HG03457 (cell line): ENCODE results near the gene FTO.
"Not testable (repeated sequence)": the region's sequence is repeated elsewhere in the genome, so short reads cannot be mapped to it uniquely, and the experiment has no call there.

Experiments used
- ATAC-seq: cut with Tn5 transposase; IDR thresholded peaks from one replicate; pipeline ENCODE4 v1.9.1; 2021; ENCODE audit warnings: moderate number of reproducible peaks; ENCODE audit not compliant: unreplicated experiment

FTO gene

GRCh38 chr16:53855056-53855455 is 151.1 kb downstream of the FTO start:
- ATAC-seq = no peak

- no peak for ATAC-seq
Measured at GRCh38 chr16:53855511-53855910, 151.6 kb downstream of the FTO start.

GRCh38 chr16:53859995-53860540 is 156.1 kb downstream of the FTO start:
- ATAC-seq = no peak

GRCh38 chr16:53863861-53864260 is 159.9 kb downstream of the FTO start:
- no peak for ATAC-seq

GRCh38 chr16:53864819-53865493 is 161.0 kb downstream of the FTO start:
- no peak for ATAC-seq

- ATAC-seq = no peak
Measured at GRCh38 chr16:53865494-53865863, 161.5 kb downstream of the FTO start.

GRCh38 chr16:53866520-53866919 is 162.6 kb downstream of the FTO start:
- no peak for ATAC-seq

GRCh38 chr16:53870831-53871230 is 166.9 kb downstream of the FTO start:
- no peak for ATAC-seq

GRCh38 chr16:53872248-53873221 is 168.6 kb downstream of the FTO start:
- ATAC-seq = no peak

GRCh38 chr16:53876811-53877210 is 172.9 kb downstream of the FTO start:
- no peak for ATAC-seq

- ATAC-seq = no peak
Measured at GRCh38 chr16:53878216-53878615, 174.3 kb downstream of the FTO start.

- no peak for ATAC-seq
Measured at GRCh38 chr16:53881371-53881770, 177.4 kb downstream of the FTO start.

GRCh38 chr16:53882310-53882709 is 178.4 kb downstream of the FTO start:
- ATAC-seq = no peak

GRCh38 chr16:53884748-53885147 is 180.8 kb downstream of the FTO start:
- ATAC-seq = no peak

- no peak for ATAC-seq
Measured at GRCh38 chr16:53886482-53887378, 182.8 kb downstream of the FTO start.

GRCh38 chr16:53888222-53888621 is 184.3 kb downstream of the FTO start:
- no peak for ATAC-seq

GRCh38 chr16:53890877-53891276 is 186.9 kb downstream of the FTO start:
- ATAC-seq = not testable (repeated sequence)

- no peak for ATAC-seq
Measured at GRCh38 chr16:53891409-53892139, 187.6 kb downstream of the FTO start.

GRCh38 chr16:53892155-53892554 is 188.2 kb downstream of the FTO start:
- no peak for ATAC-seq
